H1 (cell line): ENCODE measurements around the gene SCIMP.

ENCODE experiments used
- EZH2 ChIP-seq: fragments of 200-600 bp; sonication (generic); IDR thresholded peaks from 2 replicates; pipeline ENCODE4 v1.7.1; 2012; ENCODE audit warnings: low read depth, mild to moderate bottlenecking, moderate library complexity, low read length, inconsistent platforms; ENCODE audit not compliant: severe bottlenecking
- FOSL1 ChIP-seq: IDR thresholded peaks from 2 replicates; pipeline ENCODE4 v1.6.1; 2011; ENCODE audit warnings: mild to moderate bottlenecking, low read depth, low read length, moderate library complexity; ENCODE audit not compliant: insufficient read depth
- POLR2A ChIP-seq, 2 experiments: IDR thresholded peaks; 1 replicate in 1 of 2; 2 replicates in 1 of 2; pipeline ENCODE4 v1.6.1; 2011; ENCODE audit warnings: low read depth in 2 of 2, low read length in 2 of 2, mild to moderate bottlenecking in 2 of 2; ENCODE audit errors: control extremely low read depth in 1 of 2
- SIN3A ChIP-seq, 2 experiments: IDR thresholded peaks in 1 of 2; conservative IDR thresholded peaks in 1 of 2; 2 replicates each; pipeline ENCODE4 v1.6.1; 2011 to 2012; ENCODE audit warnings: low read length in 2 of 2, improper control_type of control experiment in 1 of 2, low read depth in 1 of 2, mild to moderate bottlenecking in 1 of 2
- SUZ12 ChIP-seq: fragments of 200-600 bp; sonication (generic); IDR thresholded peaks from 2 replicates; pipeline ENCODE4 v1.6.1; 2012; ENCODE audit warnings: mild to moderate bottlenecking, inconsistent platforms, low read length, moderate library complexity, mixed read lengths
- TAF1 ChIP-seq: IDR thresholded peaks from 2 replicates; pipeline ENCODE4 v1.6.1; 2011; ENCODE audit warnings: mild to moderate bottlenecking, low read depth, low read length
- TF ChIP-seq, protein P1 (sequence below), 3 experiments: IDR thresholded peaks; 1 replicate in 2 of 3; 2 replicates in 1 of 3; pipeline versions ENCODE4 v1.5.1 to v1.6.1; 2011; ENCODE audit warnings: low read length in 3 of 3, mild to moderate bottlenecking in 3 of 3, inconsistent platforms in 2 of 3, low read depth in 1 of 3, moderate library complexity in 1 of 3; ENCODE audit not compliant: insufficient read depth in 1 of 3; ENCODE audit errors: control extremely low read depth in 1 of 3
- TF ChIP-seq, protein P2 (sequence below): IDR thresholded peaks from 2 replicates; pipeline ENCODE4 v1.6.1; 2011; ENCODE audit warnings: low read length, improper control_type of control experiment

DNA sequence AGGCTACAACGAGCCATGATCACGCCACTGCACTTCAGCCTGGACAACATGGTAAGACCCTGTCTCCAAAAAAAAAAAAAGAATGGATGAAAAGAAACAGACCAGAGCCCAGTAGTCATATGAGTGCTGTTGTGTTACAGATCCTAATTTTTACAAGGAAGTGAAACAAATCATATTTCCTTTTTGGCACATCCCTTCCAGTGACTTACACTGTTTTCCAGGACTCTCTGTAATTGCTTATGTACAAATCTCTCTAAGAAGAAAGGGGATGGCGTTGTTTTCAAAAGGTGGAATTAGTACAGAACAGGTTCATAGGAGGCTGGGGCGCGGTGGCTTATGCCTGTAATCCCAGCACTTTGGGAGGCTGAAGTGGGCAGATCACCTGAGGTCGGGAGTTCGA is 23.2 kb downstream of the SCIMP start:
- TF ChIP-seq POLR2A (IDR thresholded peaks at IDR 0.05; ENCODE audit: control extremely low read depth in 1 of 2, low read depth in 2 of 2, low read length in 2 of 2) (no peak), TAF1 (no peak), EZH2 (no peak), SIN3A (conservative IDR thresholded peaks at IDR 0.05 in 1 of 2, IDR thresholded peaks at IDR 0.05 in 1 of 2; ENCODE audit: low read depth in 1 of 2, low read length in 2 of 2) (no peak), FOSL1 (no peak), SUZ12 (no peak)
- TF ChIP-seq, protein P1, sequence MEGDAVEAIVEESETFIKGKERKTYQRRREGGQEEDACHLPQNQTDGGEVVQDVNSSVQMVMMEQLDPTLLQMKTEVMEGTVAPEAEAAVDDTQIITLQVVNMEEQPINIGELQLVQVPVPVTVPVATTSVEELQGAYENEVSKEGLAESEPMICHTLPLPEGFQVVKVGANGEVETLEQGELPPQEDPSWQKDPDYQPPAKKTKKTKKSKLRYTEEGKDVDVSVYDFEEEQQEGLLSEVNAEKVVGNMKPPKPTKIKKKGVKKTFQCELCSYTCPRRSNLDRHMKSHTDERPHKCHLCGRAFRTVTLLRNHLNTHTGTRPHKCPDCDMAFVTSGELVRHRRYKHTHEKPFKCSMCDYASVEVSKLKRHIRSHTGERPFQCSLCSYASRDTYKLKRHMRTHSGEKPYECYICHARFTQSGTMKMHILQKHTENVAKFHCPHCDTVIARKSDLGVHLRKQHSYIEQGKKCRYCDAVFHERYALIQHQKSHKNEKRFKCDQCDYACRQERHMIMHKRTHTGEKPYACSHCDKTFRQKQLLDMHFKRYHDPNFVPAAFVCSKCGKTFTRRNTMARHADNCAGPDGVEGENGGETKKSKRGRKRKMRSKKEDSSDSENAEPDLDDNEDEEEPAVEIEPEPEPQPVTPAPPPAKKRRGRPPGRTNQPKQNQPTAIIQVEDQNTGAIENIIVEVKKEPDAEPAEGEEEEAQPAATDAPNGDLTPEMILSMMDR (IDR thresholded peaks at IDR 0.05; ENCODE audit: control extremely low read depth in 1 of 3, insufficient read depth in 1 of 3, low read depth in 1 of 3, low read length in 3 of 3), result no peak
- TF ChIP-seq, protein P2, sequence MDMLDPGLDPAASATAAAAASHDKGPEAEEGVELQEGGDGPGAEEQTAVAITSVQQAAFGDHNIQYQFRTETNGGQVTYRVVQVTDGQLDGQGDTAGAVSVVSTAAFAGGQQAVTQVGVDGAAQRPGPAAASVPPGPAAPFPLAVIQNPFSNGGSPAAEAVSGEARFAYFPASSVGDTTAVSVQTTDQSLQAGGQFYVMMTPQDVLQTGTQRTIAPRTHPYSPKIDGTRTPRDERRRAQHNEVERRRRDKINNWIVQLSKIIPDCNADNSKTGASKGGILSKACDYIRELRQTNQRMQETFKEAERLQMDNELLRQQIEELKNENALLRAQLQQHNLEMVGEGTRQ, result no peak
